Adrenal gland (tissue), 12 donors: Measurements from ENCODE around the gene COL5A1. TPM values are rescaled to one million over a fixed set of nuclear protein-coding genes. Genes with fewer than 3 reads are reported as not detected.

ENCODE experiments used
- DNase-seq, 7 donors: peaks; one replicate each; pipeline ENCODE4 v3.0.0-alpha.2; 2019 to 2020
- H3K27ac ChIP-seq, 5 donors: fragments of 200-600 bp; sonication (generic) in 4 of 5; 1 replicate in 3 of 5; 2 replicates in 2 of 5; pipeline versions ENCODE4 v1.5.1 to v1.8.0; 2016 to 2020; ENCODE audit warnings: mild to moderate bottlenecking in 1 of 5
- H3K27me3 ChIP-seq: fragments of 200-600 bp; 2 replicates; pipeline ENCODE4 v1.8.0; 2021
- H3K36me3 ChIP-seq, 2 donors: fragments of 200-600 bp; replicated peaks in 1 of 2; 1 replicate in 1 of 2; 2 replicates in 1 of 2; pipeline versions ENCODE4 v1.5.1 to v1.8.0; 2018 to 2022
- H3K4me1 ChIP-seq, 2 donors: fragments of 200-600 bp; replicated peaks in 1 of 2; 1 replicate in 1 of 2; 2 replicates in 1 of 2; pipeline versions ENCODE4 v1.5.1 to v1.8.0; 2018 to 2021
- H3K4me3 ChIP-seq, 4 donors: fragments of 200-600 bp; sonication (generic) in 3 of 4; one replicate each; pipeline ENCODE4 v1.5.1; 2016 to 2018
- H3K9me3 ChIP-seq, 3 donors: fragments of 200-600 bp; sonication (generic) in 1 of 3; replicated peaks in 1 of 3; 1 replicate in 2 of 3; 2 replicates in 1 of 3; pipeline versions ENCODE4 v1.5.1 to v1.8.0; 2016 to 2021
- POLR2A ChIP-seq, 2 donors: fragments of 450-650 bp; IDR thresholded peaks; one replicate each; pipeline ENCODE4 v1.6.1; 2017; ENCODE audit warnings: antibody characterized with exemption in 2 of 2, mild to moderate bottlenecking in 2 of 2, moderate library complexity in 1 of 2
- WGBS, 4 donors: extraction: QIAGEN DNeasy Blood & Tissue Kit in 2 of 4; methylation state at CpG; one replicate each; pipeline versions ENCODE4 v1.1.5 to v1.1.7; 2013 to 2017; 5-methylcytosine and 5-hydroxymethylcytosine counted together
- intact Hi-C, 2 donors: fragments of 100-400 bp; cut with DNase I; formaldehyde crosslinking; loops; one replicate each; pipeline versions ENCODE4 v1.14.1 to v1.15.0; 2022 to 2023
- polyA plus RNA-seq, 3 donors: library from polyadenylated mRNA; stranded (reverse); fragments of 200-250 nt in 2 of 3; fragments of 350-450 nt in 1 of 3; fragmentation: Illumina TruSeq in 1 of 3; extraction: RNeasy Lipid Tissue Mini Kit (QIAGEN cat#74804) in 1 of 3; gene quantifications; one replicate each; pipeline ENCODE4 v1.2.3, GENCODE V29; 2013 to 2014
- total RNA-seq, 9 donors: library from RNA; depleted of rRNA in 4 of 9; stranded (reverse); fragments of >200 nt in 4 of 9; fragments of 120-200 nt in 1 of 9; fragmentation: NEBNext Ultra II Directional in 1 of 9; extraction: Animal tissue kit (Norgen Biotek cat#: 25700) in 1 of 9; gene quantifications; one replicate each; pipeline versions ENCODE4 v1.1.0 to v1.2.4, GENCODE V29; 2013 to 2023
- TF ChIP-seq, protein P1 (sequence below), 6 experiments: fragments of 450-650 bp in 4 of 6; fragments of 200-600 bp in 2 of 6; sonication (generic) in 1 of 6; IDR thresholded peaks; 1 replicate in 5 of 6; 2 replicates in 1 of 6; pipeline versions ENCODE4 v1.5.1 to v1.8.0; 2016 to 2021; ENCODE audit warnings: antibody characterized with exemption in 6 of 6, mild to moderate bottlenecking in 2 of 6, moderate library complexity in 1 of 6
- donor health status: healthy with polysubstance abuse.
- donor health status: Bipolar disorder and iron deficiency.
- donor health status: DM: yes; HTN: yes; CAD: no.
- donor health status: DM: no; HTN: no; CAD: no.
- donor health status: DM: no; HTN: no; CAD: no.
- donor health status: DM: yes; HTN: yes; CAD: no.

Gene COL5A1
- total and polyA plus RNA-seq, 12 donors, result 3.5 to 45.5 (median 29.3) TPM

- DNase-seq, result no peak
- 93 to 100% (median 96%) methylated on average over 4 to 19 of the region's 19 CpGs for WGBS, 4 donors
- H3K36me3 ChIP-seq, result peaks cover 0 to 4% of the 10 kb centered on the region in 2 donors
These were observed 172.2 kb downstream of the COL5A1 start for GRCh38 chr9:134813841-134814240.

DNA sequence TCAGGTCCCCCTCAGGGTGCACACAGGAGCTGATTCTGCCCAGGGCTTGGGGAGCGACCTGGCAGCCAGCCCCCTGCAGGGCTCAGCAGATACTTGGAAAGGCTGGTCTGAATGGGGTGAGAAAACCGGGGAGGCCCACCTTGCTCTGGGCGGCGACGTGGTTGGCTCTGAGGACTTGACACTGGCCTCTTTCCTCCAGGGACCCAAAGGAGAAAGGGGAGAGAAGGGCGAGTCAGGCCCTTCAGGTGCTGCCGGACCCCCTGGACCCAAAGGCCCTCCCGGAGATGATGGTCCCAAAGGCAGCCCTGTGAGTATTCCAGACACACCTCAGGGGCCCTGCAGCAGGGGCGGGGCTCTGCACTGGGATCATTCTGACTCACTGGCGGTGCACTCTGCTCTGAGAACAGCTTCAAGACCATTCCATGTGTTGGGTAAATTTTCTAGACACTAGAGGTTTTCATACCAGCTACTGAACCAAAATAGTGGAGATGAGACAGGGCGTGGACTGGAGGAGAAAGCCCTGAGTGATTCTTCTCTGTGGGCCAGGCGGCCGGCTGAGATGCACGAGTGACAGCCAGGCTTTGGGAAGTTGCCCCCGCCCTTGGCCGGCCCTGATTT is 173.1 kb downstream of the COL5A1 start:
- Histone ChIP-seq H3K27me3 (no peaks in the 10 kb centered on the region), H3K4me1 (no peaks in the 10 kb centered on the region), H3K9me3 (no peaks in the 10 kb centered on the region), H3K4me3 (no peak overlapping the region), H3K36me3 (peaks cover 0 to 9% of the 10 kb centered on the region in 2 donors), H3K27ac (no peak overlapping the region)
- DNase-seq, result no peak
- intact Hi-C loops, result no loop called here
- TF ChIP-seq, protein P1, sequence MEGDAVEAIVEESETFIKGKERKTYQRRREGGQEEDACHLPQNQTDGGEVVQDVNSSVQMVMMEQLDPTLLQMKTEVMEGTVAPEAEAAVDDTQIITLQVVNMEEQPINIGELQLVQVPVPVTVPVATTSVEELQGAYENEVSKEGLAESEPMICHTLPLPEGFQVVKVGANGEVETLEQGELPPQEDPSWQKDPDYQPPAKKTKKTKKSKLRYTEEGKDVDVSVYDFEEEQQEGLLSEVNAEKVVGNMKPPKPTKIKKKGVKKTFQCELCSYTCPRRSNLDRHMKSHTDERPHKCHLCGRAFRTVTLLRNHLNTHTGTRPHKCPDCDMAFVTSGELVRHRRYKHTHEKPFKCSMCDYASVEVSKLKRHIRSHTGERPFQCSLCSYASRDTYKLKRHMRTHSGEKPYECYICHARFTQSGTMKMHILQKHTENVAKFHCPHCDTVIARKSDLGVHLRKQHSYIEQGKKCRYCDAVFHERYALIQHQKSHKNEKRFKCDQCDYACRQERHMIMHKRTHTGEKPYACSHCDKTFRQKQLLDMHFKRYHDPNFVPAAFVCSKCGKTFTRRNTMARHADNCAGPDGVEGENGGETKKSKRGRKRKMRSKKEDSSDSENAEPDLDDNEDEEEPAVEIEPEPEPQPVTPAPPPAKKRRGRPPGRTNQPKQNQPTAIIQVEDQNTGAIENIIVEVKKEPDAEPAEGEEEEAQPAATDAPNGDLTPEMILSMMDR (IDR thresholded peaks at IDR 0.05), result no peak
- no peak for TF ChIP-seq POLR2A (IDR thresholded peaks at IDR 0.05)
- WGBS, 4 donors, result 82 to 94% (median 90%) methylated on average over 14 to 16 of the region's 16 CpGs

More at GRCh38 chr9:134813841-134814240, 172.2 kb downstream of the COL5A1 start:
- Histone ChIP-seq H3K27ac (no peak overlapping the region), H3K27me3 (no peaks in the 10 kb centered on the region), H3K4me1 (no peaks in the 10 kb centered on the region), H3K9me3 (no peaks in the 10 kb centered on the region), H3K4me3 (no peak overlapping the region)
- intact Hi-C loops, result no loop called here
- no peak for TF ChIP-seq POLR2A (IDR thresholded peaks at IDR 0.05)
- TF ChIP-seq, protein P1 (IDR thresholded peaks at IDR 0.05), result no peak

DNA sequence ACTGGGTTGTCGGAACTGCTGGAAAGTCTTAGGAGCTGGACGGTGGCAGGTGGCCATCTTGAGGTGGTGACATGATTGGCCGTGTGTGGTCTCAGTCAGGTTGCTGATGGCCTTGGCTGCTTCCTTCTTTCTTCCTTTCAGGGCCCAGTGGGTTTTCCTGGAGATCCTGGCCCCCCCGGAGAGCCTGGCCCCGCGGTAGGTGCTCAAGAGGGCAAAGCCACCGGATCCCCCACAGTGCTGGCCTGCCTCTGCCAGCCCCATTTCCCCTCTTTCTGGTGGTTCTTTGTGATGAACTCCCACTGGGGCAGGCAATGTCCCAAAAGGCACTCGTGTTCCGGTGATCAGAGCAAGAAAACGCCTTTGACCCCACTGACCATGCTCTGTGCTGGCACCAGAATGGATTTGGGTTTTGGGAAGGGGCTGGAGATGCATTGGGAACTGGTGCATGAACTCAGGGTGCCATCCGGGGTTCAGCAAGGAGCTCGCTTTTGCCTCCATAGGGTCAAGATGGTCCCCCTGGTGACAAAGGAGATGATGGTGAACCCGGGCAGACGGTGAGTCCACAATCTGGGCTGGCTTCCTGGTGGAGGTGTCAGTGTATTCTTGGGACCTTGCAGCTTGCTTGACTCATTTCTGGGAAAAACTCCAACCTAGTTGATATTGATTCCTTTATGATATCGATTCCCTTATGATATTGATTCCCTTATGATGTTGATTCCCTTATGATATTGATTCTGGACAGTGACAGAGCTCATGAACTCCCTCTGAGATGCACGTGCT is 174.0 kb downstream of the COL5A1 start:
- intact Hi-C loops, result no loop called here
- TF ChIP-seq POLR2A (IDR thresholded peaks at IDR 0.05), result no peak
- TF ChIP-seq, protein P1 (IDR thresholded peaks at IDR 0.05), result no peak
- DNase-seq, result no peak
- no peaks in the 10 kb centered on the region for H3K9me3 ChIP-seq
- H3K4me3 ChIP-seq, result no peak overlapping the region
- H3K36me3 ChIP-seq, result peaks cover 0 to 9% of the 10 kb centered on the region in 2 donors
- no peaks in the 10 kb centered on the region for H3K27me3 ChIP-seq
- H3K27ac ChIP-seq, result no peak overlapping the region
- 85 to 92% (median 89%) methylated on average over 9 to 16 of the region's 16 CpGs for WGBS, 4 donors
- no peaks in the 10 kb centered on the region for H3K4me1 ChIP-seq

GRCh38 chr9:134816264-134816663 is 174.7 kb downstream of the COL5A1 start:
- WGBS, 4 donors, result 85 to 100% (median 94%) methylated on average over 3 to 16 of the region's 16 CpGs
- H3K9me3 ChIP-seq, result no peaks in the 10 kb centered on the region
- no peak for TF ChIP-seq POLR2A (IDR thresholded peaks at IDR 0.05)
- TF ChIP-seq, protein P1 (IDR thresholded peaks at IDR 0.05), result no peak
- no peaks in the 10 kb centered on the region for H3K27me3 ChIP-seq
- H3K4me3 ChIP-seq, result no peak overlapping the region
- H3K4me1 ChIP-seq, result no peaks in the 10 kb centered on the region
- peaks cover 0 to 9% of the 10 kb centered on the region in 2 donors for H3K36me3 ChIP-seq
- H3K27ac ChIP-seq, result no peak overlapping the region
- intact Hi-C loops, result no loop called here
- no peak for DNase-seq
